Brain microvascular endothelial cell (primary cell): Measurements from ENCODE around the gene CAMTA1.
A peak's percentile ranks its signal among the peaks of the same experiment; 100 is the strongest.

ENCODE experiments used
- DNase-seq: peaks from one replicate; pipeline ENCODE4 v3.0.0-alpha.2; 2020
- H3K27ac ChIP-seq: fragments of 250-450 bp; sonication (Bioruptor Pico); 2 replicates; pipeline ENCODE4 v1.5.1; 2020; ENCODE audit warnings: mild to moderate bottlenecking, moderate library complexity
- H3K27me3 ChIP-seq: fragments of 250-450 bp; sonication (Bioruptor Pico); replicated peaks from 2 replicates; pipeline ENCODE4 v1.5.1; 2020; ENCODE audit warnings: mild to moderate bottlenecking
- H3K36me3 ChIP-seq: fragments of 250-450 bp; sonication (Bioruptor Pico); replicated peaks from 2 replicates; pipeline ENCODE4 v1.5.1; 2020; ENCODE audit warnings: mild to moderate bottlenecking
- H3K4me3 ChIP-seq: 2 replicates; pipeline ENCODE4 v1.5.1; 2011; ENCODE audit warnings: low read depth, mild to moderate bottlenecking, control low read depth, low read length, moderate library complexity
- CTCF ChIP-seq: IDR thresholded peaks from 2 replicates; pipeline ENCODE4 v1.5.1; 2011; ENCODE audit warnings: low read depth, mild to moderate bottlenecking, moderate library complexity, low read length, control low read depth, inconsistent platforms; ENCODE audit errors: missing control alignments
- in situ Hi-C: cut with HindIII; loops from 2 replicates; pipeline ENCODE4 v1.10.0; 2017; ENCODE audit warnings: low sequenced_read_pairs, low pct_ligation_motif_present

CAMTA1 gene

GRCh38 chr1:7149080-7149838 is 364.0 kb downstream of the CAMTA1 start:
- in situ Hi-C loops: no loop called here
- Histone ChIP-seq H3K27ac (no peak overlapping the region), H3K4me3 (peak overlapping the region; percentile 22), H3K27me3 (no peaks in the 10 kb centered on the region), H3K36me3 (no peaks in the 10 kb centered on the region)
- peak; percentile 12 for DNase-seq
- no peak for TF ChIP-seq CTCF

- Histone ChIP-seq H3K4me3 (no peak overlapping the region), H3K36me3 (no peaks in the 10 kb centered on the region), H3K27ac (no peak overlapping the region), H3K27me3 (no peaks in the 10 kb centered on the region)
- TF ChIP-seq CTCF: no peak
- DNase-seq: no peak
- in situ Hi-C loops: no loop called here
Observed at GRCh38 chr1:7150724-7151280, 365.5 kb downstream of the CAMTA1 start.

- H3K27ac ChIP-seq: no peak overlapping the region
- TF ChIP-seq CTCF: no peak
- no peaks in the 10 kb centered on the region for H3K27me3 ChIP-seq
- no peak for DNase-seq
- H3K4me3 ChIP-seq: no peak overlapping the region
- in situ Hi-C loops: no loop called here
- H3K36me3 ChIP-seq: no peaks in the 10 kb centered on the region
Observed at GRCh38 chr1:7151978-7152377, 366.7 kb downstream of the CAMTA1 start.

GRCh38 chr1:7152655-7153054 is 367.4 kb downstream of the CAMTA1 start:
- in situ Hi-C loops: no loop called here
- TF ChIP-seq CTCF: no peak
- no peaks in the 10 kb centered on the region for H3K36me3 ChIP-seq
- H3K27ac ChIP-seq: no peak overlapping the region
- H3K27me3 ChIP-seq: no peaks in the 10 kb centered on the region
- no peak for DNase-seq
- H3K4me3 ChIP-seq: no peak overlapping the region

- no peak for TF ChIP-seq CTCF
- Histone ChIP-seq H3K36me3 (no peaks in the 10 kb centered on the region), H3K27me3 (no peaks in the 10 kb centered on the region), H3K4me3 (no peak overlapping the region), H3K27ac (no peak overlapping the region)
- in situ Hi-C loops: no loop called here
- DNase-seq: no peak
Observed at GRCh38 chr1:7153464-7153863, 368.2 kb downstream of the CAMTA1 start.
